Suppressor macrophage (primary cell): ENCODE results near the gene DPP10.
"Not testable (repeated sequence)": the region's sequence is repeated elsewhere in the genome, so short reads cannot be mapped to it uniquely, and the experiment has no call there.

Experiments
- DNase-seq, 4 experiments: peaks; one replicate each; pipeline ENCODE4 v3.0.0-alpha.2; 2020 to 2022
- total RNA-seq, 17 experiments: gene quantifications; one replicate each; lab custom pipeline; 2026; ENCODE audit warnings: mixed read lengths in 6 of 17, inconsistent platforms in 3 of 17; lab: John Stamatoyannopoulos, UW

DPP10 gene
- 0 to 4.2 (median 0.04) reads per million in 17 experiments for total RNA-seq

GRCh38 chr2:114442510-114442909 is at the start of gene DPP10:
DPP10 (plus strand) TSS chr2:114442641.
- DNase-seq: peak in 2 of 4 experiments; percentile 2 to 11

DNA sequence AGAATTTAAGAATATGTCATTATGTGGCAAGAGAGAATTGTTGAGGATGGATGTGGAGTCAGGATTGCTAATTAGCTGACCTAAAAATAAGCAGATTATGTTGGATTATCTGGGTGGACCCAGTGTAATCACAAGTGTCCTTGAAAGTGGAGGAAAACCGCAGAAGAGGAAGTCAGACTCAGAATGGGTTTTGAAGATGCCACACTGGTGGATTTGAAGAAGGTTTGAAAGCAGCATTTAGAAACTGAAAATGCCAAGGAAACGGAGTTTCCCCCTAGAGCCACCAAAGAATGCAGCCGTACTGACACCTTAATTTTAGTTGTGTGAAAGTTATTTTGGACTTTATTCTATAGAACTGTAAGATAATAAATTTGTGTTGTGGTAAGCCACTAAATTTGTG is 41.6 kb upstream of the DPP10 start:
- DNase-seq: peak in 1 of 4 experiments; percentile 0

DNA sequence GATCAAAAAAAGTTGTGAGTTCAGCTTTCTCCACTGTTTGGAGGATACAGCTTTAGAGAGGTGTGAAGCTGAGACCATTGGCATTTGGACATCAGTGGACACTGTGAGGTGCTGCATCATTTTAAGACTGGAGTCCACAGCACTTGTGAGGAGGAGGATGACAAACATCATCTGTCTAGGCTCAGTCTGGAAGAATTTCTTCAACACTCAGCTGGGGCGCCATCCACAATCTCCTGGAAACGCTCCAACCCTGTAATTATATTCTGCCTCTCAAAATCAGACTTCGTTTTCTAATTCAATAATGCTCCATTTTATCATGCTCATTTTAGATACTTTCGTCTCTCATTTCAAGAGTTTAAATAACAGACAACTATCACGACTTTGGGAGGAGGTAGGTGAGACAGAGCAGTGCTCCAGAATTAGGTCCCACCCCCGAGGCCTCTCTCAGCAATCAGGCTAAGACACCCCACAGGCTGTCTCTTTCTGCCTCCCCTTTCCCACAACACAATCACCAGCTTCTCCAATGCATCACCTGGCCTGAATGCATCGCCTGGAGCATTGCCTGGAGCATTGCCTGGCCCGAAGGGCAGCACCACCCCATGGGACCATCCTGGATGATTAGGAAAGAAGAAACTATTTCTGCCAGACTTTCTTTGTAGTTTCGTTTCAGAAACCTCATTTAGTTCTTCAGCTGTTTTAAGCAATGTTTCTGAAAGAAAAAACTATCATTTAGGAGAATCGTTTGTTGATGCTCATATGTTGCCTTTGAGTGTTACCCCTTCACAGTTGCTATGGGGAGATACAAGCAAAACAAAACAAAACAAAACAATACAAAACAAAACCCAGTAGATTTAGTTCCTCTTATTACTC is 37.0 kb upstream of the DPP10 start:
- DNase-seq: no peak

DNA sequence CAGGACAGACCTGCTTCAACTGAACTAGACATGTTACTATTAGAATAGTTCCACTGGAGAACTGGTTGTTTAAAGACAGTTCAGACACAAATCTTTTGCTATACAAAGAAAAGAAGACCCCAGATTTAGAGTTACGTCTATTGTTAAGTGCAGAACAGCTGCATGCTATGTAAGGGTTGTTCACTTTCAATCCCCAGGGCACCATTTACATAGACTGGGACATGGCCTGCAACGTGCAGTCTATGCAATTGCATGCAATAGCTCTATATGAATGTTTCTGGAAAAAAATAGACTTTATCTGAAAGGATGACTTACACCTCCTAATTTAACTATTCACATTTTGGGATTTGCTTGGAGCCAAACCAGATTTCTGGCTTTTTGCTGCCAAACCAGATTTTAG is 36.1 kb upstream of the DPP10 start:
- DNase-seq: no peak

GRCh38 chr2:114407353-114407752 is 35.1 kb upstream of the DPP10 start:
- DNase-seq: not testable (repeated sequence)

GRCh38 chr2:114421781-114422180 is 20.7 kb upstream of the DPP10 start:
- no peak for DNase-seq

DNA sequence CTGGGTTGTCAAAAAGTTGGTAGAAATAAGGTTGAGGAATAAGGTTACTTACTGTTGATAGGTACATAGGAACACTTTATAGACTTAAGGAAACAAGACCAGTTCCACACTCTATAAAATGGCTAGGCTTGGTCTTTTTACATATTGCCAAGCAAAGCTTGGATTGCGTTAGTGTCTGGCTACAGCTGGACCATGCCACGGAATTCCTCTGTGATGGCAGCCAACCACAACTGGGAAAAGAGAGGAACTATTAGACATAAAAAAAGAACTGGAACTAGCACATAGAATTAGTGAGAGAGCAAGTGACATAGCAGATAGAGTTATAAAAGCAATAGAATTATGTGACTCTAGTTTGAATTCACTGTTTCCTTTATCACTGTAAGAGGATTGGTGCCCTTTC is 17.7 kb upstream of the DPP10 start:
- DNase-seq: no peak

DNA sequence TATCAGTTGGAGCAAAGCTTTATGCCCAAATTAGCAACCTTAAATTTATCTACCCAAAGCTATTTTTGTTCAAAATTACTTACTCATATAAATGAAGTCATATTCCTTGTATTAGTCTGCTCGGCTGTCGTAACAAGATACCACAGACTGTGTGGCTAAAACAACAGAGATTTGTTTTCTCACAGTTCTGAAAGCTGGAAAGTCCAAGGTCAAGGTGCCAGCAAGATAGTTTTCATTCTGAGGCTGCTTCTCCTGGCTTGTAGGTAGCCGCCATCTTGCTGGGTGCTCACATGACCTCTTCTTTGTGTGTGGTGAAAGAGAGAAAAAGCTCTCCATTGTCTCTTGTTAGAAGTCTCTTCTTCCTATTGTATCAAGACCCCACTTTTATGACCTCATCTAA is 15.7 kb upstream of the DPP10 start:
- DNase-seq: no peak

- DNase-seq: no peak
Measured at GRCh38 chr2:114436329-114436728, 6.1 kb upstream of the DPP10 start.

GRCh38 chr2:114446571-114446970 is 4.1 kb downstream of the DPP10 start:
- DNase-seq: no peak

GRCh38 chr2:114450639-114451038 is 8.2 kb downstream of the DPP10 start:
- DNase-seq: no peak

- DNase-seq: no peak
Measured at GRCh38 chr2:114456566-114456965, 14.1 kb downstream of the DPP10 start.

DNA sequence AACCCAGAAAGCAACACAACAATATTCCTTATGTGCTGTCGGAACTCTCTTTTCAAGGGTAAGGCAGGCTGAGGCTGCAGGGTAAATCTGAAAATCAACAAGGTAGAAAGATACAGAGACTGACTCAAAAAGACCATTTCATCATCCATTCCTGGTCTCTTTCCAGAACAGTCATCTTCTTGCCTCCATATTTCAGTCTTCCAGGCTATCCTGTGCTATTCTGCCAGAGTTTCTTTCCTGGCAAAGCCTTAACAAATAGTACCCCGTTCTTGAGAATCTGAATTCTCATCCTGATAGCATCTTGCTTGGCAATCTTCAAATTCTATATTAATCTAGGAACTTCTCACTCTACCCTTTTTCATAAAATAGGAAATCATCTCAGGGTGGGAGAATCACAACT is 15.5 kb downstream of the DPP10 start:
- no peak for DNase-seq

DNA sequence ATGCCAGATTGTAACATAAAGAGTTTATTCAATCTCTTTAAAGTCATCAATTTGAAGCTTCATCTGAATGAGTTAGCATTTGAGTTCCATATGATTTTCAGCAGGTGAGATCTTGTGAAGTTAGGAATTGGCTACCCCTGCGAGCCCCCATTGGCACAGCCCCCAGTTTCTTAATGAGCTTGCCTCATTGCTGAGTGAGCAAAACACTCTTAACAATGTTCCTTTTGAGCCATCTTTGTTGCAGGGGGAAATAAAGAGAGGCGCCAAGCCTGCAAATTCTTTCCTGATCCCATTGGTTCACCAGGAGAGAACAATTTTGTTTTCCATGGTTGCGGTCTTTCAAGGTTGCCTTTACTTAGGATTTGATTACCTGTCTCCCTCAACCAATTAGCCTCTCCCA is 18.7 kb downstream of the DPP10 start:
- no peak for DNase-seq

- DNase-seq: no peak
Measured at GRCh38 chr2:114464961-114465706, 22.7 kb downstream of the DPP10 start.

DNA sequence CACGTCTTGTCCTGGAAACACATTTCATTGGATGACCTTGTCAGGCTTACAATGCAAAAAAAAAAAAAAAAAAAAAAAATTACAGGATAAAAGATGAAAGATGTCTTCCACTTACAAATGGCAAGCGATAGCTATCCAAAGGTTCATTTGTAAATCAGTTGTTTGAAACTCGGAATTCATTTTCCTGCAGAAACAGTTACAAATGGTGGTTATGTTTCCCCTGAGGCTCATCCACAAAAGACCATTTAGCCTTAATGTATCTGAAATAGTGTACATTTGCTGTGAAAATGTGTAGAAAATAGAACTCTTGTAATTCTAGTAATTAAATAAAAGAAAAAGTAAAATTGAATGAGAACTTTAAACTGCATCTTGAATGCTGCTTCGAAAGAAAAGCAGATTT is 25.9 kb downstream of the DPP10 start:
- DNase-seq: no peak

GRCh38 chr2:114472246-114472645 is 29.8 kb downstream of the DPP10 start:
- no peak for DNase-seq

- DNase-seq: no peak
Measured at GRCh38 chr2:114472726-114473125, 30.3 kb downstream of the DPP10 start.

DNA sequence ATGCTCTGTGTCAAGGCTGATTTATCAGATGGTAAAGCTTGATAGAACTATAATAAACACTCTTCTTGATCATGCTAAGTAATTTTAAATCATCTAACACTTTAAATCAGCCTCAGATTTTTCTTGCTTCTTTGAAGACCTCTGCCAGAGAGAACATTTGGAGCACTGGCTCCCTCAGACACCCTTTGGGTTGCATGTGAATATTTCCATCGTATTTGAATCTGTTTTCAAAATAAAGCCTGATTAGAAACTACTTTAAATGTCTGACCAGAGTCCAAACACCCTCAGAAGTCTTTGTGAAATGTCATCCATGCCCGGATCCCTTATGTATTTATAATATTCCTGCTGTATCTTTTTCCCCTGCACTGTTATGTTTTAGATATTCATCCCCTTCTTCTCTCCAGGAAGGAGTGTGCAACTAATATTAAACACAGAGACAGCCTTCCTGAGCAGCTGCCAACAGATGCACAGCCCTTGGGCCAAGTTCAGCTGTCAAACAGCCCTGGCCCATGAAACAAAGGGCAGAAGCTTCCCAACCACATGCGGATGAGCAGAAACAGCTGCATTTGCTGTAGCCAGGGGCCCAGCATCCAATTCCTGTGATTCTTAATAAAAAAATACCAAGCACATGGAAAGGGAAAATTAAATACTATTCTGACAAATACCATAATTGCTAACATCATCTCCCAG is 46.5 kb downstream of the DPP10 start:
- no peak for DNase-seq

GRCh38 chr2:114495046-114495445 is 52.6 kb downstream of the DPP10 start:
- DNase-seq: no peak

DNA sequence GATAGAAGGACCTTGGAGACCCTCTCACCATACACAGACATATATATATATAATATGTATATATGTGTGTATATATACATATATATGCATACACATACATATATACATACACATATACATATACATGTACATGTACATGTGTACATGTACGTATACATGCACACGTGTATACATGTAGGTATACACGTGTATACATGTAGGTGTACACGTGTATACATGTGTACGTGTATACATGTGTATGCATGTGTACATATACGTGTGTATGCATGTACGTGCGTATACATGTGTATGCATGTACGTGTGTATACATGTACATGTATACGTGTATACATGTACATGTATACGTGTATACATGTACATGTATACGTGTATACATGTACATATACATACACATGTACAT is 54.5 kb downstream of the DPP10 start:
- DNase-seq: no peak

- DNase-seq: no peak
Measured at GRCh38 chr2:114499101-114499500, 56.7 kb downstream of the DPP10 start.

GRCh38 chr2:114507744-114508143 is 65.3 kb downstream of the DPP10 start:
- DNase-seq: no peak
